Thoracic aorta (tissue), 2 donors: ENCODE results near the gene PHF21A. TPM values are rescaled to one million over a fixed set of nuclear protein-coding genes. Genes with fewer than 3 reads are reported as not detected.

Experiments used
- ATAC-seq: fragments of 150-250 bp; one replicate; pipeline ENCODE4 v1.8.0; 2017; ENCODE audit warnings: low read depth; ENCODE audit not compliant: insufficient number of reproducible peaks, low FRiP score
- DNase-seq: peaks from one replicate; pipeline ENCODE4 v3.0.0-alpha.2; 2020; ENCODE audit warnings: low spot score
- H3K27ac ChIP-seq, 2 donors: fragments of 200-600 bp; sonication (generic); 1 replicate in 1 of 2; 2 replicates in 1 of 2; pipeline ENCODE4 v1.5.1; 2016; ENCODE audit warnings: mild to moderate bottlenecking in 2 of 2, moderate library complexity in 2 of 2
- H3K27me3 ChIP-seq: fragments of 200-600 bp; sonication (generic); replicated peaks from 2 replicates; pipeline ENCODE4 v1.6.0; 2016; ENCODE audit warnings: mild to moderate bottlenecking; ENCODE audit not compliant: insufficient read depth
- H3K36me3 ChIP-seq: fragments of 200-600 bp; sonication (generic); one replicate; pipeline ENCODE4 v1.5.1; 2016
- H3K4me1 ChIP-seq, 2 donors: fragments of 200-600 bp; sonication (generic); 1 replicate in 1 of 2; 2 replicates in 1 of 2; pipeline versions ENCODE4 v1.5.1 to v1.6.0; 2016; ENCODE audit warnings: low read depth in 2 of 2, mild to moderate bottlenecking in 1 of 2; ENCODE audit not compliant: control insufficient read depth in 1 of 2
- H3K4me3 ChIP-seq: fragments of 200-600 bp; sonication (generic); 2 replicates; pipeline ENCODE4 v1.5.1; 2016; ENCODE audit warnings: mild to moderate bottlenecking
- H3K9me3 ChIP-seq: fragments of 200-600 bp; sonication (generic); 2 replicates; pipeline ENCODE4 v1.5.1; 2016
- total RNA-seq, 2 donors: library from RNA; depleted of rRNA; stranded (reverse); fragments of >200 nt; gene quantifications; one replicate each; pipeline versions ENCODE4 v1.1.0 to v1.2.3, GENCODE V29; 2016
- TF ChIP-seq, protein P1 (sequence below): fragments of 200-600 bp; sonication (generic); IDR thresholded peaks from one replicate; pipeline ENCODE4 v1.5.1; 2019; ENCODE audit warnings: antibody characterized with exemption

The PHF21A gene
- total RNA-seq, 2 donors from 2014 or later = 62.3 to 104 TPM

DNA sequence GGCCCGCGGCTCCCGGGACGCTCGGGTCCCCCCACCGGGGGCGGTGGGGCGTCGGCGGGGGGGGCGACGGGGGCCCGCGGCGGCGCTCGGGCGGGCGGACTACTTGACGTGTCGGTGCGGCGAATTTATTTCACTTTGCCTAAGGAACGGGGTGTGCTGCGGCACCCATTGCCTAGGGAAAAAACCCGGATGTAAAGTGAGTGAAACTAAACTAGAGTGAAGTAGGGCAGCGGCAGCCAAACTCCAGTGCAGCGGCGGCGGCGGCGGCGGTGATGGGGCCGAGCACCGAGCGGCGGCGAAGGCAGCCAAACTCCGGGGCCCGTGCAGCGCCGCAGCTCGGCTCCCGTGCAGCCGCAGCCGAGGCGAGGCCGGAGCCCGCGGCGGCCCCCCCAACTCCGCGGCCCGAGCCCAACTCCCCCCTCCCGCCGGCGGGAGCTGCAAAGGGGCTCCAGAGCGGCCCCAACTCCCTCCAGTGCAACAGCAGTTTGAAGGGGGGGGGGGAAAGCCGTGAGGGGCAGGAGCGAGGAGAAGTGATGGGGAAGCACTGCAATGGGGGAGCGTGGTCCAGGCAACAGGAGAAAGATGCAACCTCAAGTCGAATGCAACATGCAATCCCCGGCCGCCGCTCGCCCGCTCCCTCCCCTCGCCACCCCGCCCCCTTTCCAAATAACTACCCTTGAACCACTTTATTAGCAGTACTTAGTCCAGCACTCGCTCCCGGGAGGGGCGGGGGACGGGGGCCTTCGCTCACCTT, 647 bp upstream of the PHF21A start:
- ATAC-seq (peak; percentile 37), DNase-seq (peak; percentile 41)
- no peaks in the 10 kb centered on the region for H3K36me3 ChIP-seq
- H3K4me3 ChIP-seq = peak overlapping the region; percentile 93
- H3K9me3 ChIP-seq = no peaks in the 10 kb centered on the region
- no peaks in the 10 kb centered on the region for H3K27me3 ChIP-seq
- H3K4me1 ChIP-seq = peaks cover 18 to 19% of the 10 kb centered on the region in 2 donors
- TF ChIP-seq, protein P1, sequence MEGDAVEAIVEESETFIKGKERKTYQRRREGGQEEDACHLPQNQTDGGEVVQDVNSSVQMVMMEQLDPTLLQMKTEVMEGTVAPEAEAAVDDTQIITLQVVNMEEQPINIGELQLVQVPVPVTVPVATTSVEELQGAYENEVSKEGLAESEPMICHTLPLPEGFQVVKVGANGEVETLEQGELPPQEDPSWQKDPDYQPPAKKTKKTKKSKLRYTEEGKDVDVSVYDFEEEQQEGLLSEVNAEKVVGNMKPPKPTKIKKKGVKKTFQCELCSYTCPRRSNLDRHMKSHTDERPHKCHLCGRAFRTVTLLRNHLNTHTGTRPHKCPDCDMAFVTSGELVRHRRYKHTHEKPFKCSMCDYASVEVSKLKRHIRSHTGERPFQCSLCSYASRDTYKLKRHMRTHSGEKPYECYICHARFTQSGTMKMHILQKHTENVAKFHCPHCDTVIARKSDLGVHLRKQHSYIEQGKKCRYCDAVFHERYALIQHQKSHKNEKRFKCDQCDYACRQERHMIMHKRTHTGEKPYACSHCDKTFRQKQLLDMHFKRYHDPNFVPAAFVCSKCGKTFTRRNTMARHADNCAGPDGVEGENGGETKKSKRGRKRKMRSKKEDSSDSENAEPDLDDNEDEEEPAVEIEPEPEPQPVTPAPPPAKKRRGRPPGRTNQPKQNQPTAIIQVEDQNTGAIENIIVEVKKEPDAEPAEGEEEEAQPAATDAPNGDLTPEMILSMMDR = no peak
- peak overlapping the region; percentile 61 to 73 for H3K27ac ChIP-seq

DNA sequence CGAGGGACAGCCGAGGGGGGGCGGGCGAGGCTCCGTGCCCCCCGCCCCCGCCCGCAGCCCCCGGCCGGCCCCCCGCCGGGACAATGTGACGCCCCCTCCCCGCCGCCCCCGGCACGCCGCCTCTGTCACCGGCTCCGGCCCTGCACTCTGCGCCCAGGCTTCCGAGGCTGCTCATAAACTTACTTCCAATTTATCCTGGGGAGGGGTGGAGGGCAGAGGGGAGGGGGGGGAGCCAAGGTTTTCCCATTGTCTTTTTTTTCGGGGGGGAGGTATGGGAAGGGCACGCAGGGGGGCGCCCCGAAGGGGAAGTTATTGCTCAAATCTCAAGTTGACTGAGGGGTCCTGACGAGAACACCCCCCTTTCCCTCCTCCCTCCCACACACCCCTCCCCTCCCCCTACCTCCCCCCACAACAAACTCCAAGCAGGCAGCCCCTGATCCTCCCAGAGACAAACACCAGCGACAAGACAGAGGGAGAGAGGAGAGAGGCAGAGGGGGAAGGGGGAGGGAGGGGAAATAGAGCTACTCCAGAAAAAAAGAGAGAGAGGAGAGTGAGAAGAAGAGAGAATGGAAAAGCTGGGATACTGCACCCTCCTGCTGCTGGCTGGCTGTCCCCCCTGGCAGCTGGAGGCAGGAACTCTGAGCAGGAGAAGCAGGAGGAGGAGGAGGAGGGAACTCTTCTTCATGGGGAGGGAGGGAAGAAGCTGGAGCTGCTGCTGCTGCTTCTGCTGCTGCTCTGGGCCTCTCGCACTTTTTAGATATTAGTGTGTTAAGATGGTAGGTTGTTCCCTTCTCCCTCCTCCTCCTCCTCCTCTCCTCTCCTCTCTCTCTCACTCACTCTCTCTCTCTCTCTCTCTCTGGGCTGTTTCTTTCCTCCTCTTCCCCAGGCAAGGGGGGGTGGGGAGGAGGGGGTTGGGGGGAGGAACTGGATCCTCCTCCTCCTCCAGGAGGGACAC, 631 bp downstream of the PHF21A start:
- TF ChIP-seq, protein P1 = no peak

DNA sequence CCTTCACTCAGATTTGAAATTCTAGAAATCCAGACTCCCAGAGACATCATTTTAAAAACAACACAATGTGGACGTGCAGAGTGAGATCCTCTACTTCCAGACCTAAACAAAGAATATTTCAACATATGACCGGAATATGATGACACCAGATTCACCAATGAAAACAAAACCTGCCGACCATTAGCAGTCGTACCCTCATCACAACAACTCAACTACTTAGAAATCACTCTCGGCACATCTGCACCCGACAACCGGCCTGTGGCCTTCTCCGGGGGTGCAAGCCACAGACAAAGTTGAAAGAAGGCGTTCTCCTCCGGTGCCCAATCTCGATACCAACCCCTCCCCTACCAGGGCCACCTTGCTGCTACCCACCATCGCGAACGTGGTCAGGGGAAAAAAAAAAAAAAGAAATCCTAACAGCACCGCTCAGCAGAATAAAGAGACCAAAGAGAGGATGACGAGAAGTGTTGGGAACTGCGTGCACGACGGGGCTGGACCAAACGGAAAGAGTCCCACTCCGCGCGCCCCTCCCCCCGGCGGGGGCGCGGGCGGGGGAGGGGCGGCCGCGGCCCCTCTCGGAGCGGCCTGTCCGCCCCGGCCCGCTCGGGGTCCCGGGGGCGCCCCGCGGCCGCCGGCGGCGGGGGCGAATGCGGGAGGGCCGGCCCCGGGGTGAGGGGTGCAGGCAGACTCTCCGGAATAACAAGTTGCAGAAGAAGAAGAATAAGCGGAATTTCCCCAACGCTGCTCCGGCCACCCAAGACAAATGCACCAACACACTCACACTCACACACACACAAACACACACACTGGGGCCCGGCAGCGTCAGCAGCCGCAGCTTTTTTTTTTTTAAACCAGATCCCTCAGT, 1.7 kb downstream of the PHF21A start:
- Histone ChIP-seq H3K4me1 (peaks cover 26 to 34% of the 10 kb centered on the region in 2 donors), H3K9me3 (no peaks in the 10 kb centered on the region), H3K4me3 (peak overlapping the region; percentile 93), H3K27me3 (no peaks in the 10 kb centered on the region), H3K27ac (peak overlapping the region; percentile 82 to 88), H3K36me3 (no peaks in the 10 kb centered on the region)
- DNase-seq (no peak), ATAC-seq (no peak)
- TF ChIP-seq, protein P1 = no peak

More for the DNA sequence above, 631 bp downstream of the PHF21A start:
- Histone ChIP-seq H3K27me3 (no peaks in the 10 kb centered on the region), H3K9me3 (no peaks in the 10 kb centered on the region), H3K27ac (peak overlapping the region; percentile 69 to 83), H3K36me3 (no peaks in the 10 kb centered on the region), H3K4me1 (peaks cover 19 to 31% of the 10 kb centered on the region in 2 donors), H3K4me3 (peak overlapping the region; percentile 93)
- ATAC-seq (peak; percentile 60), DNase-seq (no peak)

DNA sequence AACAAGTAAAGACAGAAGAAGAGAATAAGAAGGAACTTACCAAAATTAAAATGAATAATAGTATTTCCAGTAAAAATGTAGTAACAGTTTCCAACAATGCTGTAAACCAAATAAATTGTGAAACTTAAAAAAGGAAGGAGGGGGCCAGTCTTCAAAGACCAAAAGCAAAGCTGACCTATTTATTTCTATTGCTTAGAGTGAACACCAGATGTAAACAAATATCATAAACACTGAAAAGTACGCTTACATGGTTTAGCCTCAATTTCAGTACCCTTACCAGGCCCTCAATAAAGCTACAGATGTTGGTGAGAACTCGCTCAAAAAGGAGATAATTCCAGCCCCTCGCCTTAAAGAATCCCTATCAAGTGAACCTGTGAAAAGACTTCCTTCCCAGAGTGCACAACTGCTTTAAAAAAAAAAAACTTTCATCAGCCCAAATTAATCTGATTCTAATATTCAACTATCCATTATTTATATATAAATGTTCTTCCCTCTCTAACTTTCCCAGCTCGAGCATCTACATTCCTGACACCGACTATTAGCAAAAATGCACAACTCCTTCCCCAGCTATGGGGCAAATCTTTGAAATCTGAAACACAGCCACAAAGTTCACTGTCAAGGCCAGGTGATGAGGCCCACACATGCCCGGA, 2.4 kb downstream of the PHF21A start:
- ATAC-seq = no peak
- peaks cover 26 to 34% of the 10 kb centered on the region in 2 donors for H3K4me1 ChIP-seq

More for the DNA sequence above, 2.4 kb downstream of the PHF21A start:
- no peak for DNase-seq
- Histone ChIP-seq H3K4me3 (peak overlapping the region; percentile 93), H3K9me3 (no peaks in the 10 kb centered on the region), H3K27me3 (no peaks in the 10 kb centered on the region), H3K36me3 (no peaks in the 10 kb centered on the region), H3K27ac (peak overlapping the region; percentile 82 to 88)
- TF ChIP-seq, protein P1 = no peak
